ENCODE data around the gene BCL11A.

BCL11A gene

DNA sequence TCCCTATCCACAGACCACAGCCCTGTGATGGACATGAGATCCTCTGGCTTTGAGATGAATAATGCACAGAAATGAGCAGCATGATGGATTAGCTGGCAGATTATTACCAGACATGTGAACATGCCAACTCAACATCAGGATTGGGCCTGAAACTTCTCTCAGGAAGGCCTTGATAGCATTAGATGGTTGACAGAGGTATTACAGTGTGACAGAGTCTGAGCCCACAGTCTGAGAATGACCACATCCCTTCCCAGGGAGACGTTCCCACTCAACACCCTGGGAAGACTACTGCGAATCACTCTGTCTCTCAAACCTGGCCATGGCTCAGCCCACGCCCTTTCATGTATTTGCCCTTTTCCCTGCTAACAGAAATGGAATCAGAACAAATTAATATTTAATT, 66.9 kb downstream of the BCL11A start:
- TF ChIP-seq, protein P1, sequence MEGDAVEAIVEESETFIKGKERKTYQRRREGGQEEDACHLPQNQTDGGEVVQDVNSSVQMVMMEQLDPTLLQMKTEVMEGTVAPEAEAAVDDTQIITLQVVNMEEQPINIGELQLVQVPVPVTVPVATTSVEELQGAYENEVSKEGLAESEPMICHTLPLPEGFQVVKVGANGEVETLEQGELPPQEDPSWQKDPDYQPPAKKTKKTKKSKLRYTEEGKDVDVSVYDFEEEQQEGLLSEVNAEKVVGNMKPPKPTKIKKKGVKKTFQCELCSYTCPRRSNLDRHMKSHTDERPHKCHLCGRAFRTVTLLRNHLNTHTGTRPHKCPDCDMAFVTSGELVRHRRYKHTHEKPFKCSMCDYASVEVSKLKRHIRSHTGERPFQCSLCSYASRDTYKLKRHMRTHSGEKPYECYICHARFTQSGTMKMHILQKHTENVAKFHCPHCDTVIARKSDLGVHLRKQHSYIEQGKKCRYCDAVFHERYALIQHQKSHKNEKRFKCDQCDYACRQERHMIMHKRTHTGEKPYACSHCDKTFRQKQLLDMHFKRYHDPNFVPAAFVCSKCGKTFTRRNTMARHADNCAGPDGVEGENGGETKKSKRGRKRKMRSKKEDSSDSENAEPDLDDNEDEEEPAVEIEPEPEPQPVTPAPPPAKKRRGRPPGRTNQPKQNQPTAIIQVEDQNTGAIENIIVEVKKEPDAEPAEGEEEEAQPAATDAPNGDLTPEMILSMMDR (IDR thresholded peaks at IDR 0.05; ENCODE audit: insufficient read depth, low read length, poor library complexity, severe bottlenecking): no peak
- TF ChIP-seq EZH2phosphoT487 (conservative IDR thresholded peaks at IDR 0.05; ENCODE audit: low read length): no peak
- no peak overlapping the region for H3K9ac ChIP-seq (ENCODE audit: low read length)
- peaks cover 10% of the 10 kb centered on the region; the same call in 1 of the 2 replicates for H4K20me1 ChIP-seq (ENCODE audit: low read depth, low read length)
- no peaks in the 10 kb centered on the region for H3K9me3 ChIP-seq (ENCODE audit: insufficient read depth, low read length)
- peaks cover 37% of the 10 kb centered on the region for H3F3A ChIP-seq (ENCODE audit: insufficient read depth)
- H3K4me2 ChIP-seq (ENCODE audit: low read depth, low read length, poor library complexity, severe bottlenecking): no peak overlapping the region
- no peaks in the 10 kb centered on the region for H3K9me2 ChIP-seq (replicated peaks; ENCODE audit: insufficient read depth, low read length)
- H3K27ac ChIP-seq (ENCODE audit: low read depth, low read length): peak overlapping the region; percentile 66
- no peaks in the 10 kb centered on the region for H3K27me3 ChIP-seq (ENCODE audit: low read length)
- H3K4me3 ChIP-seq (ENCODE audit: insufficient read depth, low read length, poor library complexity, severe bottlenecking): no peak overlapping the region
- no peak overlapping the region for H2AFZ ChIP-seq (ENCODE audit: low read depth, low read length, severe bottlenecking)
- peaks cover 19% of the 10 kb centered on the region; the same call in 1 of the 2 replicates for H3K36me3 ChIP-seq (ENCODE audit: low read length)
- peaks cover 99% of the 10 kb centered on the region for H3K79me2 ChIP-seq (ENCODE audit: insufficient read depth, low read length)

GRCh38 chr2:60486067-60486466, 67.4 kb downstream of the BCL11A start:
- TF ChIP-seq, protein P1 (IDR thresholded peaks at IDR 0.05; ENCODE audit: insufficient read depth, low read length, poor library complexity, severe bottlenecking): no peak
- no peak for TF ChIP-seq EZH2phosphoT487 (conservative IDR thresholded peaks at IDR 0.05; ENCODE audit: low read length)
- H3F3A ChIP-seq (ENCODE audit: insufficient read depth): peaks cover 37% of the 10 kb centered on the region
- peaks cover 9% of the 10 kb centered on the region; the same call in 1 of the 2 replicates for H4K20me1 ChIP-seq (ENCODE audit: low read depth, low read length)
- H2AFZ ChIP-seq (ENCODE audit: low read depth, low read length, severe bottlenecking): no peak overlapping the region
- H3K4me3 ChIP-seq (ENCODE audit: insufficient read depth, low read length, poor library complexity, severe bottlenecking): no peak overlapping the region
- H3K9ac ChIP-seq (ENCODE audit: low read length): no peak overlapping the region
- no peaks in the 10 kb centered on the region for H3K9me2 ChIP-seq (replicated peaks; ENCODE audit: insufficient read depth, low read length)
- no peaks in the 10 kb centered on the region for H3K27me3 ChIP-seq (ENCODE audit: low read length)
- H3K79me2 ChIP-seq (ENCODE audit: insufficient read depth, low read length): peaks cover 99% of the 10 kb centered on the region
- H3K36me3 ChIP-seq (ENCODE audit: low read length): peaks cover 19% of the 10 kb centered on the region; the same call in 1 of the 2 replicates
- no peaks in the 10 kb centered on the region for H3K9me3 ChIP-seq (ENCODE audit: insufficient read depth, low read length)
- H3K4me2 ChIP-seq (ENCODE audit: low read depth, low read length, poor library complexity, severe bottlenecking): no peak overlapping the region
- peak overlapping the region; percentile 66 for H3K27ac ChIP-seq (ENCODE audit: low read depth, low read length)

GRCh38 chr2:60485550-60485949, 67.9 kb downstream of the BCL11A start:
- Histone ChIP-seq H3K27me3 (ENCODE audit: low read length) (no peaks in the 10 kb centered on the region), H3K9ac (ENCODE audit: low read length) (no peak overlapping the region), H3K4me2 (ENCODE audit: low read depth, low read length, poor library complexity, severe bottlenecking) (peak overlapping the region; percentile 48), H3K4me3 (ENCODE audit: insufficient read depth, low read length, poor library complexity, severe bottlenecking) (no peak overlapping the region), H3K36me3 (ENCODE audit: low read length) (peaks cover 17% of the 10 kb centered on the region; the same call in 1 of the 2 replicates), H3K27ac (ENCODE audit: low read depth, low read length) (peak overlapping the region; percentile 66), H4K20me1 (ENCODE audit: low read depth, low read length) (peaks cover 4% of the 10 kb centered on the region; the same call in 1 of the 2 replicates), H3K79me2 (ENCODE audit: insufficient read depth, low read length) (peaks cover 99% of the 10 kb centered on the region), H3F3A (ENCODE audit: insufficient read depth) (peaks cover 37% of the 10 kb centered on the region), H2AFZ (ENCODE audit: low read depth, low read length, severe bottlenecking) (no peak overlapping the region), H3K9me3 (ENCODE audit: insufficient read depth, low read length) (no peaks in the 10 kb centered on the region), H3K9me2 (replicated peaks; ENCODE audit: insufficient read depth, low read length) (no peaks in the 10 kb centered on the region)
- TF ChIP-seq, protein P1 (IDR thresholded peaks at IDR 0.05; ENCODE audit: insufficient read depth, low read length, poor library complexity, severe bottlenecking): no peak
- TF ChIP-seq EZH2phosphoT487 (conservative IDR thresholded peaks at IDR 0.05; ENCODE audit: low read length): no peak

Data from SU-DHL-6 (cell line).